Measurements from ENCODE around the gene APH1A. TPM values are rescaled to one million over a fixed set of nuclear protein-coding genes. Genes with fewer than 3 reads are reported as not detected.
A peak's percentile ranks its signal among the peaks of the same experiment; 100 is the strongest.

Gene APH1A
- total RNA-seq, 1 experiment from 2014 or later = 115 TPM

DNA sequence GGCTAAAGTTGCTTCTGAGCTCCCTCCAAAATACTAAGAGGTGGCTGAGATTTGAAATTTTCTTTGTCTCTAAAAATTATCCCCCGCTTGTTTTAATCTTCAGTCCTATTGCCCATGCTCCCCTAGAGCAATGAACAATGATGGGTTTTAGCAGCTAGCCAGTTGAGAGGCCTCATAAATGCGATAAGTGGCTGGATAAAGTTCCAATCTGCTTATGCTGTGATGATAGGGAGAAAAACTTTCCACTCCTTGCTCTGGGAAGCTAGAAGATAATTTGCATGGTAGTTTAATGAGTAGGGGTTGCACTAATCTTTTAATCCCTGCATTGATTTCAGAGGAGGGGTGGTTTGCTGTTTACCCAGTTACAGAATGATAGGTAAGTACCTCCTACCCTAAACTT is 42.9 kb upstream of the APH1A start:
- no peak overlapping the region for H2BK12ac ChIP-seq (ENCODE audit: insufficient read length, low read depth, low read length)
- H3K18ac ChIP-seq (ENCODE audit: insufficient read length, low read depth, low read length) = no peak overlapping the region
- no peak overlapping the region for H4K8ac ChIP-seq (replicated peaks; ENCODE audit: insufficient read length, low read depth, low read length)
- H3K4me3 Mint-ChIP-seq = no peak overlapping the region
- H3K36me3 Mint-ChIP-seq (ENCODE audit: insufficient read depth in 1 of 3, low read depth in 3 of 3) = peaks cover 14 to 25% (median 21%) of the 10 kb centered on the region in 3 experiments; a peak in 6 of 7 replicates
- H3K23me2 ChIP-seq (ENCODE audit: insufficient read length, low read depth, low read length, poor library complexity, severe bottlenecking) = no peaks in the 10 kb centered on the region
- no peak overlapping the region for H4K5ac ChIP-seq (ENCODE audit: insufficient read length, low read depth, low read length)
- H3K14ac ChIP-seq (ENCODE audit: insufficient read depth, low read length) = no peak overlapping the region
- no peak overlapping the region for H3K4ac ChIP-seq (ENCODE audit: low read depth, low read length)
- H4K20me1 ChIP-seq (ENCODE audit: control insufficient read depth, insufficient read depth, insufficient read length) = no peaks in the 10 kb centered on the region
- H2AFZ ChIP-seq (ENCODE audit: low read length) = no peak overlapping the region
- H3K4me2 ChIP-seq (ENCODE audit: insufficient read depth, insufficient read length, low read length) = no peak overlapping the region
- no peak overlapping the region for H2BK15ac ChIP-seq (ENCODE audit: low read depth, low read length)
- no peak overlapping the region for H2BK120ac ChIP-seq (ENCODE audit: low read depth, low read length, poor library complexity, severe bottlenecking)
- no peak overlapping the region for H4K91ac ChIP-seq (ENCODE audit: insufficient read length, low read depth, low read length)
- no peak overlapping the region for H3K27ac ChIP-seq (ENCODE audit: insufficient read length, low read depth, low read length)
- H3K79me2 ChIP-seq (ENCODE audit: insufficient read depth, low read length) = no peaks in the 10 kb centered on the region
- no peak overlapping the region for H2BK20ac ChIP-seq (ENCODE audit: low read depth, low read length, poor library complexity, severe bottlenecking)
- H3K27me3 ChIP-seq (ENCODE audit: insufficient read depth, low read length) = no peaks in the 10 kb centered on the region
- H3T11ph ChIP-seq (ENCODE audit: low read length) = no peak overlapping the region
- no peaks in the 10 kb centered on the region for H3K27me3 Mint-ChIP-seq (ENCODE audit: low read depth)
- H2AK5ac ChIP-seq (ENCODE audit: insufficient read length, low read length) = no peak overlapping the region
- no peaks in the 10 kb centered on the region; a peak in 1 of 5 replicates for H3K9me3 Mint-ChIP-seq
- no peak for DNase-seq
- no peak overlapping the region for H2BK5ac ChIP-seq (ENCODE audit: insufficient read length, low read length)
- H3K9me3 ChIP-seq (ENCODE audit: control insufficient read depth, low read depth, low read length) = no peaks in the 10 kb centered on the region
- WGBS (ENCODE audit: extremely low coverage, insufficient read length, low lambda C conversion rate) = no CpG with 5 or more reads among the region's 2 CpGs
- H3K4me1 ChIP-seq (ENCODE audit: insufficient read depth, low read length) = no peaks in the 10 kb centered on the region
- peaks cover 0 to 2% of the 10 kb centered on the region in 2 experiments; a peak in 1 of 4 replicates for H3K4me1 Mint-ChIP-seq
- no peak overlapping the region for H3K23ac ChIP-seq (ENCODE audit: insufficient read length, low read depth, low read length)
- no peaks in the 10 kb centered on the region for H3K79me1 ChIP-seq (ENCODE audit: insufficient read depth, low read depth, low read length, poor library complexity, severe bottlenecking)
- peak overlapping the region in 1 of 3 experiments; percentile 2; a peak in 1 of 7 replicates for H3K27ac Mint-ChIP-seq
- no peak overlapping the region for H3K9ac ChIP-seq (ENCODE audit: extremely low read depth, insufficient read length, low read length)
- TF ChIP-seq, protein P1, sequence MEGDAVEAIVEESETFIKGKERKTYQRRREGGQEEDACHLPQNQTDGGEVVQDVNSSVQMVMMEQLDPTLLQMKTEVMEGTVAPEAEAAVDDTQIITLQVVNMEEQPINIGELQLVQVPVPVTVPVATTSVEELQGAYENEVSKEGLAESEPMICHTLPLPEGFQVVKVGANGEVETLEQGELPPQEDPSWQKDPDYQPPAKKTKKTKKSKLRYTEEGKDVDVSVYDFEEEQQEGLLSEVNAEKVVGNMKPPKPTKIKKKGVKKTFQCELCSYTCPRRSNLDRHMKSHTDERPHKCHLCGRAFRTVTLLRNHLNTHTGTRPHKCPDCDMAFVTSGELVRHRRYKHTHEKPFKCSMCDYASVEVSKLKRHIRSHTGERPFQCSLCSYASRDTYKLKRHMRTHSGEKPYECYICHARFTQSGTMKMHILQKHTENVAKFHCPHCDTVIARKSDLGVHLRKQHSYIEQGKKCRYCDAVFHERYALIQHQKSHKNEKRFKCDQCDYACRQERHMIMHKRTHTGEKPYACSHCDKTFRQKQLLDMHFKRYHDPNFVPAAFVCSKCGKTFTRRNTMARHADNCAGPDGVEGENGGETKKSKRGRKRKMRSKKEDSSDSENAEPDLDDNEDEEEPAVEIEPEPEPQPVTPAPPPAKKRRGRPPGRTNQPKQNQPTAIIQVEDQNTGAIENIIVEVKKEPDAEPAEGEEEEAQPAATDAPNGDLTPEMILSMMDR (conservative IDR thresholded peaks at IDR 0.05) = no peak
- H3K56ac ChIP-seq (ENCODE audit: insufficient read length, low read depth, low read length) = no peak overlapping the region

Measured in H9 (cell line).